Activated CD8-positive, alpha-beta memory T cell treated with anti-CD3 and anti-CD28 coated beads for 1 hour (primary cell): ENCODE measurements around the gene PXMP2.

Experiments used
- DNase-seq, 2 donors: peaks; one replicate each; pipeline ENCODE4 v3.0.0-alpha.2; 2020; ENCODE audit warnings: low read depth in 1 of 2; ENCODE audit errors: extremely low read depth in 1 of 2

PXMP2 gene

GRCh38 chr12:132660052-132660451 is 27.3 kb upstream of the PXMP2 start:
- DNase-seq: no peak

- DNase-seq: no peak
Measured at GRCh38 chr12:132660996-132661395, 26.4 kb upstream of the PXMP2 start.

- no peak for DNase-seq
Measured at GRCh38 chr12:132661972-132662371, 25.4 kb upstream of the PXMP2 start.

- DNase-seq: no peak
Measured at GRCh38 chr12:132662901-132663755, 24.3 kb upstream of the PXMP2 start.

- no peak for DNase-seq
Measured at GRCh38 chr12:132664206-132665148, 22.9 kb upstream of the PXMP2 start.

GRCh38 chr12:132665149-132665491 is 22.3 kb upstream of the PXMP2 start:
- no peak for DNase-seq

- no peak for DNase-seq
Measured at GRCh38 chr12:132665794-132666193, 21.6 kb upstream of the PXMP2 start.

GRCh38 chr12:132668191-132669088 is 18.9 kb upstream of the PXMP2 start:
- no peak for DNase-seq

GRCh38 chr12:132669166-132669879 is 18.1 kb upstream of the PXMP2 start:
- DNase-seq: no peak

- DNase-seq: no peak
Measured at GRCh38 chr12:132672116-132672515, 15.3 kb upstream of the PXMP2 start.

- DNase-seq: no peak
Measured at GRCh38 chr12:132672678-132673077, 14.7 kb upstream of the PXMP2 start.

GRCh38 chr12:132673288-132674179 is 13.9 kb upstream of the PXMP2 start:
- no peak for DNase-seq

GRCh38 chr12:132674561-132674960 is 12.8 kb upstream of the PXMP2 start:
- no peak for DNase-seq

- DNase-seq: no peak
Measured at GRCh38 chr12:132675757-132676432, 11.5 kb upstream of the PXMP2 start.

GRCh38 chr12:132677492-132677891 is 9.9 kb upstream of the PXMP2 start:
- no peak for DNase-seq

- DNase-seq: no peak
Measured at GRCh38 chr12:132685400-132685799, 2.0 kb upstream of the PXMP2 start.

GRCh38 chr12:132686825-132687210 is 569 bp upstream of the PXMP2 start:
- DNase-seq: no peak

- no peak for DNase-seq
Measured at GRCh38 chr12:132689227-132689626, 1.8 kb downstream of the PXMP2 start.

GRCh38 chr12:132690112-132690511 is 2.7 kb downstream of the PXMP2 start:
- DNase-seq: no peak
